Stimulated activated CD4-positive, alpha-beta T cell treated with anti-CD3 and anti-CD28 coated beads, Interleukin-1b, Interleukin-23, amount 100 ng/mL, for 24 hours (primary cell): ENCODE results near the gene TTLL12.

Experiments
- DNase-seq, 4 experiments: peaks; one replicate each; pipeline ENCODE4 v3.0.0-alpha.2; 2020; ENCODE audit warnings: low read depth in 4 of 4, low spot score in 1 of 4

TTLL12 gene

DNA sequence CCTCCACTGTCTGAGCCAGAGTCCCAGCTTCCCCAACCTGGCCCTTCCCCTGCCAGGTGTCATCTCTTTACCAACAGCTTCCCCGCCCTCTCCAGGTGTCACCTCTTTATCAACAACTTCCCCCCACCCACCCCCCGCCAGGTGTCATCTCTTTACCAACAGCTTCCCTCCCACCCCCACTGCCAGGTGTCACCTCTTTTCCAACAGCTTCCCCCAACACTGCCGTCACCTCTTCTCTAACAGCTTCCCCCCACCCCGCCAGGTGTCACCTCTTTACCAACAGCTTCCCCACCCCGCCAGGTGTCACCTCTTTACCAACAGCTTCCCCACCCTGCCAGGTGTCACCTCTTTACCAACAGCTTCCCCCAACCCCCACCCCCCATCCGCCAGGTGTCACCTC, 29.8 kb upstream of the TTLL12 start:
- no peak for DNase-seq

DNA sequence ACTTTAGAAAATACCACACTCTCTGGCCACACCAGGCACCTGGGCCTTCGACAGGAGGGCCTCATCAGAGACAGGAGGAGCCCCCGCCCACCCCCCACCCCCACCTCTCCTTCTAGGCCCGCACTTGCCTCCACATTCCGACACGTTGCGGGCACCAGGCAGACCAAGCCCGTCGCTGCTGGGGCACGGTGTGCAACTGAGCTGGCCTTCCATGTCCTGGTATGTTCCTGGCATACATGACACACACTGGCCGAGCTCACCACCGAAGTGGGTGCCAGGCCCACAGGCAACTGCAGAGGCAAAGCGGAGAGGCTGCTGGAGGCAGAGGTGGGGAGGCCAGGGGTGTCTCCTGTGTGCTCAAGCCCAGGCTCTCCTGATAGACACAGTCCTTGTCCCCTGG, 27.0 kb upstream of the TTLL12 start:
- DNase-seq, result no peak

DNA sequence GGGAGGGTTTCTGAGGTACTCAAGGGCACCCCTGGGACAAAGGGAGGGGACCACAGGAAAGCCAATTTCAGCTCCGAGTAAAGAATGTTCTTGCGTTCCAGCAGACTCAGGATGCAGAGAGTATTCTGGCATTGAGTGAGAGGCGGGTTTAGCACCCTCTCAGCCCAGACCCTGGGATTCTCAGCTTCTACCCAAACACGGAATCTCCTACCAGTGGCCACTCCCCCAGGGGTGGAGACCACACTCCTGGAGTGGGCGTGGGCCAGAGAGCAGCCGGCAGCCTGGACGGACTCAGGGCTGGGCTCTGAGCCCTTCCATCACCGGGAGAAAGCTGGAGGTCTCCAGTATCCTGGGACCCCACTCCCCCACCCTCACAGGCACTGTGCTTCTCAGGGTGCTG, 26.1 kb upstream of the TTLL12 start:
- no peak for DNase-seq

DNA sequence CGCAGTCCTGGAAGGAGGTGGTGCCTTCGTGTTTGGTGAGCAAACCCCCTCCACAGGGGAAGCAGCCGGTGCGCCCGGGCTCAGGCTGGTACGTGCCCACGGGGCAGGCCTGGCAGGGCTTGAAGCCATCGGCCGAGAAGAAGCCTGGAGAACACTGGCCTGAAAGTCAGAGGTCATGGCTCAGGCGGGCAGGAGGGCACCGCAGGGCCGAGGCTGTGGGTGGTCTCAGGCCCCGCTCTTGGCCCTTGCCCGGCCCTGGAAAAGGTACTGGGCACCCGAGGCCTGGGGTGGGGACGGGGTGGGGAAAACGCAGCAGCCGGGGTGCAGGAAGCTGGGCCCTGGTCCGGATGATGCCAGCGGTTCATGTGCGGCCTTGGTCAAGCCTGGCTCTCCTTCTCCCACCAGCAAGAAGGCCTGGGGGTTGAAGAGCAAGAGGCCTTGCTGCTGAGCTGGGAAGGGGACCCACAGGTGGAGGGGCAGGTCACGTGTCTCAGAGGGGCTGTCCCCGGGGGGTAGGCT, 25.6 kb upstream of the TTLL12 start:
- DNase-seq, result no peak

DNA sequence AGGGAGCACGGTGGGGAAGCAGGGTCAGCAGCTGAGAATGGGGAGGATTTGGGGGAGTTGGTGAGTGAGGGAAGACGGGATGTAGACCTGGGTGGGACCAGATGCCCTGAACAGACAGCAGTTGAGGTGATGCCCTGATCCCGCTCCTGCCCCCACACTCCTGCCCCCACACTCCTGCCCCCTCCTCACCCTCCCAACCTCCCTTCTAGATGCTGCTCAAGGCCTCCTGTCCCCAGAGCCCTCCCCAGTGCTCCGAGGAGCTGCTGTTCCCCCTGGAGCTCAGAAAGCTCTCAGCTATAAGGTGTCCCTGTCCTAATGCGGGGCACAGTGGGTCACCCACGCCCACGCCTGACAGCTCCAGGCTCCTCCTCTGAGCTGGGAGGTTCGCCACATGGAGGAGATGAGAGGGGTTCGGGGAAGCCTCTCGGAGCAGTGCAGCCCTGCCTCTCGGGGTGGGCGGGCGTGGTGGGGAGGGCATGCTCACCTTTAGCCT, 25.1 kb upstream of the TTLL12 start:
- DNase-seq, result no peak

DNA sequence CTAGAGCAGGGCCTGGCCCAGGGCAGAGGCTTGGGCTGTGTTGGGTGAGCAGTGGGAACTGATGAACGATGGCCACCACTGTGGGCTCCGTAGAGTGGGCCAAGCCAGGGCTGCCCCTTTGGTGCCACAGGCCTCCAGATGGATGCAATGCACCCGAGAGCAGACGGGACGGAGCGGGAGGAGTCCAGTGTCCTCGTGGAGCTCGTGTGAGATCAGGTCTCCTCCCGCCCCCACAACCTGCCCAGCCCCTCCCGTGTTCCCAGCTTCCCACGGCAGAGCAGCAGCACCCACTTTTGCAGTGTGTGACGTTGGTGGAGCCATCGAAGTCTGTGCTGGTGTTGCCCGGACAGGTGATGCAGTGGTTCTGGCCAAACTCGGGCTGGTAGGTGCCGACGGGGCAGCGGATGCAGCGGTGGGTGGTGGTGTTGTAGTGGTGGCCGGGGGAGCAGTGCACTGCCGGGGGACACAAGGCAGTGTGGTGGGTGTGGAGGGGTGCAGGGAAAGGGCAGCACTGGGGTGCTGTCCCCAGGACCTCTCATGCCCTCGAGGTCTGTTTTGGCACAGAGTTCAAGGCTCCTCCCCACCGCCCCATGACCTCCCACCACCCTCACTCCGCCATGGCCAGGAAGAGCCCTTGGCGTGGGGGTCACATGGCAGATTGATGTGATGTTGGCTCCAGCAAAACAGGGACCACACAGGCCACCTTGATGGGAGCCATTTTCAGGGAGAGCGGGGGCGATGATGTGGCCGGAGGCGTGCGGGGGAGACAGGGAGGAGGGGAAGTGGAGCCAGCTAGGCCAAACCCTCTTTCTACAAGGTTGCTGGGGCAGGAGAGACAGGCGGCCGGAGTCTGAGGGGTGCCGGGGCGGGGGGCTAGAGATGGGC, 23.9 kb upstream of the TTLL12 start:
- no peak for DNase-seq

DNA sequence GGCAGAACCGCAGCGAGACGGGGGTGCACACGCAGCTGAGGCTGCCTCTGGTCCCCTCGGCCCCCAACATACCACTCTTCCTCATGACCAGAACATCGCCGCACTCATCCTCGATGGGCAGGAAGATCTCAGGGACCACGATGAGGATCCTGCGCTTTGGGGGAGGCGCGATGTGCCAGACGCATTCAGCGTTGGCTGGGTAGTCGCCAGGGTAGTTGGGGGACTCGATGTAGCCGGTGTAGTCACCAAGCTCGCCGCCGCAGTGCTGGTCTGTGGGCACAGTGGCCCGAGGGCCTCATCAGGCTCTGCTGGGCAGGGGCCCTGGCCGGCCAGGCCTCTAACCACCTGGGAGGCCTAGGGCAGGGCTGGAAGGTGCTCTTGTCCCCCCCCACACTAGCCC, 23.0 kb upstream of the TTLL12 start:
- DNase-seq, result no peak

DNA sequence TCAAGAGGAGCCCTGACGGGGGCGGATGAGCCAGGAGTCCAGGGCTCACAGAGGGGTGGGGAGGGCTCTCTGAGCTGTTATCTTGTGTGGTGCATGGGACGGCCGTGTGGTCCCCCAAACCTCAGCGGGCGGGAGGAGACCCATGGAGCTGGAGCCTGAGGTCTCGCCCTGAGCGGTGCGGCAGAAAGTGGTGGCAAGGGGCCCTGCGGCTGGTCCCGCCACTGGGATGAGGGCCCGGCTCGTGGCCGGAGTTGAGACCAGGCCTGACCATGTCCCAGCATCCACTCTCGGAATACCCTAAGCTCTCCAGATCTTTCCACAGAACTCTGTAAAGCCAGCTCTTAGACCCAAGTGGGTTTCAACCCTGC, 22.6 kb upstream of the TTLL12 start:
- no peak for DNase-seq

DNA sequence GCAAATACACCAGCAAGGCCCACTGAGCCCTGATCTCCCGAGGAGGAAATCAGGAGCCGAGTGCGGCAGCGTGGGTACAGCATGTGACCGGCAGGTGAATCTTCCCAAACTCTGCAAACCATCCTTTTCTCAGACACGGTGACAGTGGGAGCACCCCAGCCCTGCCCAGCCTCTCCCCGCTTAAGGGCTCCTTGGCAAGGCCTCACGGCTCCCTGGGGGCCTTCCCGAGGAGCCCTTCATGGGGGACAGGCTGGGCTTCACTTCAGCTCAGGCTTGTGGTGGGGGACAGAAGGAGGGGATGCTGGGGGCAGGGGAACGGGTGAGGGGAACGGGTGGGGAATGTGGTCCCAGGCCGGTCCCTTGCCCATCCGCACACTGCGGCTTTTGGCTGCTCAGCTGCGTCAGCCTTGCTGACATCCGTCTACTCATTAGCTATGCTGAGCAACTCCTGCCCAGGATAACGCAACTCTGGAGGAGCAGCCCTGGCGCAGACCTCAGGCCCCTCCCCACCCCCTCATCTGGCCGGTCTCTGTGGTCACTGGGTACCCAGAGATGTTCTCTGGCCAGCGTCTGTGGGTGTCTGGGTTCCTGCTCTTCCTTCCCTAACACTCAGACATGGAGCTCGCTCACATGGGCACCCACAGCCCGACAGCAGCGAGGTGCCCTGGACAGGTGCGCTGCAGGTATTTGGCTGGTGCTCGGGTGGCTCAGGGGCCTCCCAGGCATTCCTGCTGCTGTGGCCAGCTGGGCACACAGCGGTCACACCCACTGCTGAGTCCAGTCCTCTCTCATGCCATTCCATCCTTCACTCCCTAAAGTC, 22.0 kb upstream of the TTLL12 start:
- DNase-seq, result no peak

DNA sequence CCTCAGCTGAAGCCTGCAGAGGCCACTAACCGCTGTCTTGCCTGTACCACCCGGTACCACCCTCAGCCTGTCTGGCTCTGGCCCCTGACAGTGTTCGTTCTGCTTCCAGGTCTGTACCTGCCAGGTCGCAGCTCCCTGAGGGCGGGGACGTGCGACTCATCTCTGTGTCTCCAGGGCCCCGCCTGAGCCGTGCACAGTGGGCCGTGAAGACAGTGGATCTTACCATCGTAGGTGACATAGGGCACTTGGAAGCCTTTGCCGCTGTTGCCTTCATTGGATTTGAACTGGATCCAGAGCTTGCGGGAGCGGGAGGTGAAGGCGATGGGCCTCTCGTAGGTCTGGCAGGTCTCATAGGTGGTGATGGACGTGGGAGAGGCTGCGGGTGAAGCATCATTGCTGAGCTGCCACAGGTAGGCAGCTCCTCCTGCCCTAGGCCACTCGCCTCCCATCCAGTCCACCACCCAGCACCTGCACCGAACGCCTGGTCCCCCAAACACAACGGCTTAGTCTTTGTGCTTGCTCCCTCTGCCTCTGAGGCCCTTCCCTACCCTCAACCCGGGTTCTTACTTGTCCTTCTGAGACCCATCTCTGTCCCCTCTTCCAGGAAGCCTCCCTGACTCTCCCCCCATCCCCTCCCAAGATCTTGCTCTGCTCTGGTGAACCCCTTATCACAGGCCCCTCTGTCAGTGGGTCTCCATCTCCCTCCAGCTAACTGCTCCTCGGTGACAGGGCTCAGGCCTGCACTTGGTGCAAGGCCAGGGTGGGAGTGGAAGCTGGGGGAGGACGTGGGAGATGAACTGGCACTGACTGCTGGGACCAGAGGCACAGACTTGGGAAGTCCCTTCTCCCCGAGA, 21.1 kb upstream of the TTLL12 start:
- no peak for DNase-seq

DNA sequence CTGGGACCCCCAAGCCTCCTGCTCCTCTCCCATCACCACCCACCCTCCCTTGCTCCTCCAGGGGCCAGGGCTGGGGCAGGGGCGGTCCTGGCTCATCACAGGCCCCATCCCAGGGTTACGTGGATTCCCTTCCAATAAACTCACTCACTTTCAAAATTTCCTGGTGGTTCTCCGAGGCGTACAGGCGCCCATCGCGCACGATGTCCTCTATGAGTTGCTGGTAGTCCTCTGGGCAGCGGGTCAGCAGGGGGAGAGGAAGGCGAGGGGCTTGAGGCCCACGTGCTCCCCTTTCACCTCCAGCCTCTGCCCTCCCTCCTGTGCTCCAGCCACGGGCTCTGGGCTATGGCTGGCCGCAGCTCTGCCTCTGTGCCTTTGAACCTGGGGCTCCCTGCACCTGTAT, 20.5 kb upstream of the TTLL12 start:
- no peak for DNase-seq

DNA sequence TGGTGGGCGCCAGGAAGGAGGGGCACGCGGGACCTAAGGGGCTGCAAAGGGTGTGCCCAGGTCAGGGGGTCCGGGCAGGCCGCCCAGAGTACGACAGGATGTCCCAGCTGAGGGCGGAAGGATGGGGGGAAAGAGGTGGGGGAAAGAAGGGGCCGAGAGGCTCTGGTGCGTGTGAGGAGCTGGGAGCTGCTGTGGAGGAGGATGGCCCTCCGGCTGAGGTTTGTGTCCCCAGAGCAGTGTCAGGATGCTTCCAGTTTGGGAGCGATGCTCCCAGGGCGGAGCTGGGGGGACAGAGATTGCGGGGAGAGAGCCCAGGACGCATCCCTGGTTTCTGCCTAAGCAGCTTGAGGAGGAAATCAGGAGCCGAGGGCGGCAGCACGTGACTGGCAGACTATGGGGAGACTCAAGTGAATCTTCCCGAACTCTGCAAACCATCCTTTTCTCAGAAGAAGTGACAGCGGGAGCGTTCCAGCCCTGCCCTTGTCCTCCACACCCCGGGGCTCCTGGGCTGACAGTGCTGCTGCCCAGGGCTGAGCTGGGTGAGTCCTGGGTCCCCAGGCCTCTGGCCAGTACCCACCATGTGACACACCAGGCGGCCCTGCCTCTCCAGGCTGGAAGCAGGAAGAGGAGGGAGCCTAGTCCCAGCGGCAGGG, 19.7 kb upstream of the TTLL12 start:
- DNase-seq, result no peak

DNA sequence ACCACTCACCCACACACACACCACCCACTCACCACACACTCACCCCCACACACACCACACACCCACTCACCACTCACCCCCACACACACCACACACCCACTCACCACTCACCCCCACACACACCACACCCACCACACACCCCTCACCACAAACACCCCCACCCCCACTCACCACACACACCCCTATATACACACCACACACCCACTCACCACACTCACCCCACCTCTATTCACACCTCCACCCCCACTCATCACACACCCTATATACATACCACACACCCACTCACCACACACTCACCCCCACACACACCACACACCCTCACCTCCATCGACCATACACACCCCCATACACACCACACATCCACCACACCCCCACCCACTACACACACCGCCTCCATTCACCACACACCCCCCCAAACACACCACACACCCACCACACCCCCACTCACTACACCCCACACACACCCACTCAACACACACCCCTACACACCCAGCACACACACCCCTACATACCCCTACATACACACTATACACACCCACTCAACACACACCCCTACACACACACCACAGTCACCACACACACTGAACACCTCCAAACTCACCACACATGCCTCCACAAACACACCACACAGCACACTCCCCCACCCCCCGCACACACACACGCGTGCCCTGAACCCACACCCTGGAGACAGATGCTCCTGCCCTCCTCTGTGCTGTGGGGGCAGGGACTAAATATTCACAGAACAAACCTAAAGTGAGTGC, 19.0 kb upstream of the TTLL12 start:
- no peak for DNase-seq

DNA sequence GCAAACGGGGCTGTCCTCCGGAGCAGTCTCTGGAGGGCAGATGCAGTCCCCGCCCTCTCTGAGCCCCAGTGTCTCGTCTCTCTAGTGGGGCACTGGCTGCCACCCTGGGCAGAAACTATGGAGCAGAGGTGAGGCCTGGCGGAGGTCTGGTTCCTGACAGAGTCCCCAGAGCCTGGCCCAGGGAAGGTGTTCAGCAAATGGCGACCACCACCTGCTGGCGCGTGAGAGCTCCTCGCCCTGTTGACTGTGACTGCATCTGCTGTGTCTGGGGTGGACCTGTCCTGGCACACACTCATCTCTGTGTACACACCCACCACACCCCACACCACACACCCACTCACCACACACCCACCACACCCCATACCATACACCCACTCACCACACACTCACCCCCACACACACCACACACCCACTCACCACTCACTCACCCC, 18.3 kb upstream of the TTLL12 start:
- no peak for DNase-seq

DNA sequence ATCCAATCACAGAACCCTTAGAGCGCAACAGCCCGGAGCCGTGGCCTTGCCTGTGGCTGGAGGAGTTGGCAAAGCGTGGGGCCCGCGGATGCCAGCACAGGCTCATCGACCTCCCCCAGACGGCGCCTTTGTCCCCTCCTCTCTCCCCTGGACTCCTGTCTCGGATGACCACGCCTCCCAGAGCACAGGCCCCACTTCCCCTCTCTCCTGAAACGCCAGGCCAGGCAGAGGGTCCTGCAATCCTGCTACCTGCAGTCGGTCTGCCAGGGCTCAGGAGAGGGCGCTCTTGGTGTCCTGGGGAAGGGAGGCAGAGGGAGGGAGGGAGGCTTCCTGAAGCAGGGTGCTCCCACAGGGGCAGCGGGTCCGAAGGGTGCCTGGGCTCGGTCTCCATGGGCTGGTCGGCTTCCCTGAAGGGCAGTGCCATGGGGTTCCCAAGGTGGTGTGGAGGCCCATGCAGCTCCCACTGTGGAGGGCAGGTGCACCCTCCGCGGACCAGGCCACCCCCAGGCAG, 16.6 kb upstream of the TTLL12 start:
- DNase-seq, result no peak

DNA sequence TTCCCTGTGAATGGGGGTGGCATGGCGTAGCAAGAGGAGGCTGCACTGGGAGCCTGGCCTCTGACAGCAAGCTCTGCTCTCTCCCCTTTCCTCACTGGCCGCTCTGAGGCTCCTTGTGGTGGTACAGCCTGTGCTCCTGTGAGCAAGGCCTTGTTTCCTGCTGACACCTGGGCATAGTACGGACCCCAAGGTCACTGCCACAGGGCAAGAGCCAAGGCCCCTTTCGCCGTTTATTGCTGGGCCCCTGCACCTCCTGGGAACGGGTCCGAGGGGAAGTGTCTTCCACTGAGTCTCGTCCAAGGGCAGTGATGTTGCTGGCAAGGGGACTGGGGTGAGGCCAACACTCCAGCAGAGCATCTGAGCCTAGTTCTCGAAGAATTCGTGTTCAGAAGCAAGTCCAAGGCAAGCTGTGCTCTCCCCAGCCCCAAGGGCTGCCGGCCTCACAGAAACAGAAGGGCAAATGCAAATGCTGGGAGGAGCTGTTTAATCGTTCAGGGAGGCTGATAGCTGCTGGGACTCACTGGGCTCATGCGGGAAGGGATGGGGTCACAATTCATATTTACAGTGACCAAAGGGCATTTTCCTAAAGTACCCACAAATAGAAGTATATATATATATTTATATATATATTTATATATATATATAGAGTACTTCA, 15.9 kb upstream of the TTLL12 start:
- no peak for DNase-seq

DNA sequence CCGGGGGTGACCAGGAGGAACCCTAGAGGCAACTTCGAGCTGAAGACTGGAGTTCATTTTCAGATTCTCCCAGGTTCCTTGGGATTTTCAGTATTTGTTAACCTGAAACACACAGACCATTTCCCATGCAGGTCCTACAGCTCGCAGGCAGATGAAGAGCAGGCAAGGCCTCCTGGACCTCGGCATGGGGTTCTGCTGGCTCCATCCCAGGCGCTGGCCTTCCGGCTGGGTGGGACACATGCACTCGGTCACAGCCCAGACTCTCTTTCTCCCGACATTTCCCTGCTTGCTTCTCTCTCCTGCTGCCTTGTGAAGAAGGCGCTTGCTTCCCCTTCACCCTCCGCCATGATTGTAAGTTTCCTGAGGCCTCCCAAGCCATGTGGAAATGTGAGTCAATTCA, 15.4 kb upstream of the TTLL12 start:
- DNase-seq, result no peak

DNA sequence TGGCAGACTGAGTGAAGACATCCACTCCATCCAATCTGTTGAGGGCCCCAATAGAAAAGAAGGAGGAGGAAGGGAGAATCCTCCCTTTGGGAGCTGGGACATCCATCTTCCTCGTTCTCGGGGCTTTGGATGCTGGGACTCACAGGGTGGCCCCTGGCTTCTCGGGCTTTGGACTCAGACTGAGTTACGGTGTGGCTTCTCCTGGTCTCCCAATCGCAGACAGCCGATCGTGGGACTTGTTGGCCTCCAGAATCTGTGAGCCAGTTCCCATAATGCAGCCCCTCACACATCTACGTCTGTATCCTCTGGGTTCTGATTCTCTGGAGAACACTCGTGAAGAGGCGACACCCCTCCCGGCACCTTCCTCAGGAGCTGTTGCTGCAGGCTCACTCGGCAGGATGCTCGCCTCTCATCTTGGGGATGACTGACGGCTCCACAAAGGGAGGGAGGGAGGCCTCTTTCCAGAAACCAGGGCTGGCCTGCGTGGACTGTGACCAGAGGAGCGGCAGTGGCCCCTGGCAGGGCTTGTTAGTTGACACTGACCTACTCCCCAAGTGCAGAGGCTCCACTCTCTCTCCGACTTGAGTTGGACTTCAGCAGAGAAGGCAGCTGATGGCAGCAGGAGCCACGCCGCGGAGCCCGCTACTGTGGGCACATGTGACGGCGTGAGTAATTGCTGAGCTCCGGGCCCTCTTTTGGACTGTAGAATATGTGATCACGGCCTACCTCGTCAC, 14.7 kb upstream of the TTLL12 start:
- no peak for DNase-seq
